ENCODE data around the gene ACOX2.
A peak's percentile ranks its signal among the peaks of the same experiment; 100 is the strongest.

The ACOX2 gene

GRCh38 chr3:58521336-58521670, 15.7 kb downstream of the ACOX2 start:
- CTCF ChIA-PET, result interaction anchor here (0.6 to 1.9 kb wide), 2 partner anchors 8 to 663 kb away, joined by 3 to 8 read pairs; no protein-coding TSS in a partner anchor
- TF ChIP-seq, protein P1, sequence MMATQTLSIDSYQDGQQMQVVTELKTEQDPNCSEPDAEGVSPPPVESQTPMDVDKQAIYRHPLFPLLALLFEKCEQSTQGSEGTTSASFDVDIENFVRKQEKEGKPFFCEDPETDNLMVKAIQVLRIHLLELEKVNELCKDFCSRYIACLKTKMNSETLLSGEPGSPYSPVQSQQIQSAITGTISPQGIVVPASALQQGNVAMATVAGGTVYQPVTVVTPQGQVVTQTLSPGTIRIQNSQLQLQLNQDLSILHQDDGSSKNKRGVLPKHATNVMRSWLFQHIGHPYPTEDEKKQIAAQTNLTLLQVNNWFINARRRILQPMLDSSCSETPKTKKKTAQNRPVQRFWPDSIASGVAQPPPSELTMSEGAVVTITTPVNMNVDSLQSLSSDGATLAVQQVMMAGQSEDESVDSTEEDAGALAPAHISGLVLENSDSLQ (IDR thresholded peaks at IDR 0.05), result no peak
- no peak for TF ChIP-seq BHLHE40 (IDR thresholded peaks at IDR 0.05; ENCODE audit: borderline replicate concordance)
- no peak for TF ChIP-seq L3MBTL2 (conservative IDR thresholded peaks at IDR 0.05)
- TF ChIP-seq FOXA1 (IDR thresholded peaks at IDR 0.05), result no peak
- no peak for TF ChIP-seq CTBP1 (IDR thresholded peaks at IDR 0.05; ENCODE audit: borderline replicate concordance)
- no peak for TF ChIP-seq LEF1 (IDR thresholded peaks at IDR 0.05; ENCODE audit: borderline replicate concordance)
- TF ChIP-seq FOXK2 (IDR thresholded peaks at IDR 0.05), result no peak
- no peak for TF ChIP-seq FOXM1 (IDR thresholded peaks at IDR 0.05; ENCODE audit: borderline replicate concordance)
- TF ChIP-seq NFRKB (IDR thresholded peaks at IDR 0.05), result no peak
- TF ChIP-seq ELF4 (IDR thresholded peaks at IDR 0.05), result no peak
- TF ChIP-seq SUZ12 (IDR thresholded peaks at IDR 0.05), result no peak
- no peak for TF ChIP-seq ARNT (IDR thresholded peaks at IDR 0.05)
- POLR2A ChIA-PET, result no interaction called here
- no peak for DNase-seq (ENCODE audit: extremely low spot score)

GRCh38 chr3:58520403-58521335, 16.3 kb downstream of the ACOX2 start:
- ChIA-PET CTCF (interaction anchor here (1.0 to 1.9 kb wide), 2 partner anchors 9 to 29 kb away, joined by 3 to 8 read pairs; partner anchors contain the start of gene KCTD6), POLR2A (interaction anchor here (0.8 kb wide), 1 partner anchor 54 kb away, joined by 3 read pairs; no protein-coding TSS in a partner anchor)
- no peak for DNase-seq (ENCODE audit: extremely low spot score)

DNA sequence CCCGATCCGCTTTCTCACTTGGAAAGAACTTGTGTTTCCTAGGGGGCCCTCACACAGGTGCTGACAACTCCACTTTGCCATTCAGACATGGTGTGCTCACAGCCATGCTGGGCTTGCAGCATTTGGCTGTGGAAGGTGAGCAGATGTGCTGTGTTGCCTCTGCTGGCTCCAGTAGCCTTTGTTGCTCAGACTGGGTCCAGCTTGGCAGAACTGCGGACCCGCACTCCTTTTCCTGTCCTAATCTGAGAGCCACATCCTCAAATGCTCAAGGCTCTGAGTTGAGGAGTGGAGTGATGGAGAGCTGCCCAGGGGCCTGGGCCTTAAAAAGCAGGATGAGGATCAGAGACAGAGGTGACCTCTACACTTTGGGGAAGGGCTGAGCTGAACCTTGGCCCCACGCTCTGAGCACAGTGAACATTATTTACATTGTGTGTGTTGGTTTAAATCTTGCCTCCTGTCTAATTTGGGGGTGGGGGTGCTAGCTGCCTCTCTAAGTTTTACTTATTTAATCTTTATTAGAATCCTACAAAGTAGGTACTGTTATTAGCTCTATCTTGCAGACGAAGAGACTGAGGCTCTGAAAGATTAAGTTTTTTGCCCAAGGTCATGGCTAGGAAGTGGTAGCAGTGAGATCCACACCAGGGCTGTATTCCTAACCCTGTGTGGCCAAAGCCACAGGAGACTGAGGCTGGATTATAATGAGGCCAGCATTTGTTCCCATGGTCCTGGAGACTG, 17.2 kb downstream of the ACOX2 start:
- no peak for DNase-seq (ENCODE audit: extremely low spot score)
- ChIA-PET POLR2A (interaction anchor here (1.4 kb wide), 1 partner anchor 87 kb away, joined by 3 read pairs; the partner anchor contains the start of gene PDHB), CTCF (interaction anchor here (1.0 to 1.9 kb wide), 2 partner anchors 10 to 28 kb away, joined by 3 to 8 read pairs; partner anchors contain the start of gene KCTD6)
- no peak for TF ChIP-seq BHLHE40 (IDR thresholded peaks at IDR 0.05; ENCODE audit: borderline replicate concordance)
- TF ChIP-seq CTBP1 (IDR thresholded peaks at IDR 0.05; ENCODE audit: borderline replicate concordance), result no peak
- no peak for TF ChIP-seq ELF4 (IDR thresholded peaks at IDR 0.05)
- TF ChIP-seq TARDBP (IDR thresholded peaks at IDR 0.05), result no peak
- TF ChIP-seq L3MBTL2 (conservative IDR thresholded peaks at IDR 0.05), result no peak
- TF ChIP-seq NFRKB (IDR thresholded peaks at IDR 0.05), result no peak
- no peak for TF ChIP-seq SUZ12 (IDR thresholded peaks at IDR 0.05)
- no peak for TF ChIP-seq ZNF384 (IDR thresholded peaks at IDR 0.05)
- TF ChIP-seq ARNT (IDR thresholded peaks at IDR 0.05), result no peak
- TF ChIP-seq SP1 (IDR thresholded peaks at IDR 0.05), result no peak
- TF ChIP-seq HDGF (IDR thresholded peaks at IDR 0.05; ENCODE audit: borderline replicate concordance), result no peak
- no peak for TF ChIP-seq FOXA1 (IDR thresholded peaks at IDR 0.05)
- no peak for TF ChIP-seq FOXK2 (IDR thresholded peaks at IDR 0.05)
- no peak for TF ChIP-seq LEF1 (IDR thresholded peaks at IDR 0.05; ENCODE audit: borderline replicate concordance)
- TF ChIP-seq FOXM1 (IDR thresholded peaks at IDR 0.05; ENCODE audit: borderline replicate concordance), result no peak
- TF ChIP-seq, protein P1 (IDR thresholded peaks at IDR 0.05), result no peak

More at GRCh38 chr3:58520403-58521335, 16.3 kb downstream of the ACOX2 start:
- TF ChIP-seq SUZ12 (IDR thresholded peaks at IDR 0.05), result no peak
- no peak for TF ChIP-seq HDGF (IDR thresholded peaks at IDR 0.05; ENCODE audit: borderline replicate concordance)
- no peak for TF ChIP-seq FOXM1 (IDR thresholded peaks at IDR 0.05; ENCODE audit: borderline replicate concordance)
- TF ChIP-seq ELF4 (IDR thresholded peaks at IDR 0.05), result no peak

GRCh38 chr3:58518291-58518789, 18.6 kb downstream of the ACOX2 start:
- no peak for DNase-seq (ENCODE audit: extremely low spot score)
- ChIA-PET POLR2A (interaction anchor here (1.4 kb wide), 1 partner anchor 212 kb away, joined by 3 read pairs; the partner anchor contains the start of genes HTD2 and RPP14), CTCF (interaction anchor here (0.6 kb wide), 1 partner anchor 451 kb away, joined by 3 read pairs; no protein-coding TSS in a partner anchor)
- TF ChIP-seq CTBP1 (IDR thresholded peaks at IDR 0.05; ENCODE audit: borderline replicate concordance), result no peak
- TF ChIP-seq FOXA1 (IDR thresholded peaks at IDR 0.05), result no peak
- TF ChIP-seq SUZ12 (IDR thresholded peaks at IDR 0.05), result no peak
- TF ChIP-seq ELF4 (IDR thresholded peaks at IDR 0.05), result no peak

DNA sequence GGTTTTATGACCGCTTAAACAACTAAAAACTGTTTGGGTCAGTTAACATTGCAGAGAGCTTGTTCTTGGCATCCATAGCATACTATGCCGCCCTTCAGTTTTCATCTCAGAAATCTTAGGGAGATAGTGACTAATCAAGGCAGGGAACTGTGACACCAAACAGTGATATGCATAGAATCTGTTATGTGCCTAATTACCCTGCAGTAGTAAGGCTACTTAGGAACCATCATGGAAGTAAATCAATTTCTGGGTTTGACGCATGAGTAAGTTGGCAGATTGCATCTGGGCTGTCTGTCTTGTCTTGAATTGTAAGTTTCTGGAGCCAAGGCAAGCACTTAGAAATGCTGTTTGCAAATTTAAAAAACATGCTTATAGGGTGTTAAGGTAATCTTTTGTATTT, 22.6 kb downstream of the ACOX2 start:
- TF ChIP-seq ZNF384 (IDR thresholded peaks at IDR 0.05) (no peak), L3MBTL2 (conservative IDR thresholded peaks at IDR 0.05) (no peak), BHLHE40 (IDR thresholded peaks at IDR 0.05; ENCODE audit: borderline replicate concordance) (no peak), FOXM1 (IDR thresholded peaks at IDR 0.05; ENCODE audit: borderline replicate concordance) (no peak), CTBP1 (IDR thresholded peaks at IDR 0.05; ENCODE audit: borderline replicate concordance) (no peak), ARNT (IDR thresholded peaks at IDR 0.05) (no peak), LEF1 (IDR thresholded peaks at IDR 0.05; ENCODE audit: borderline replicate concordance) (no peak), FOXK2 (IDR thresholded peaks at IDR 0.05) (no peak), TARDBP (IDR thresholded peaks at IDR 0.05) (no peak), SP1 (IDR thresholded peaks at IDR 0.05) (no peak), HDGF (IDR thresholded peaks at IDR 0.05; ENCODE audit: borderline replicate concordance) (no peak)
- no peak for DNase-seq (ENCODE audit: extremely low spot score)
- CTCF ChIA-PET, result interaction anchor here (1.4 kb wide), 1 partner anchor 18 kb away, joined by 3 read pairs; no protein-coding TSS in a partner anchor
- POLR2A ChIA-PET, result no interaction called here

DNA sequence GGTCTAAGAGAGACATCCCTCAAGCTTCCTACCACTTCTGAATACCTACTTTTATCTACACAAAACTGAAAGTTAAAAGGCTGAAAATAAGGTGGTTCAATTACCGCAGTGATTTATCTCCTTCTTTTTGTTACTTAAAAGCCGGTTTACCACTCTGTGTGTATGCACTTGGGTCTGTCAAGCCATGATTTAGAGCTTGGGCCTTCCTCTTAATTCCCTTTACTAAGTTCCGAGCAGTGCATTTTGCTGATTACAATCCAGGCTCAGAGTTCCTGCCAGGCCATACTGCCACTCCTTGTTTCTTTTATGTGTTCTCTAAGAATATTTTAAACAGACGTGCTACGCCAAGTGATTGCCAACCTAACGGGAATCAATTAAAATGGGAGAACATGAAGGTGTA, 28.6 kb downstream of the ACOX2 start:
- POLR2A ChIA-PET, result no interaction called here
- CTCF ChIA-PET, result interaction anchor here (0.6 kb wide), 1 partner anchor 78 kb away, joined by 4 read pairs; no protein-coding TSS in a partner anchor
- TF ChIP-seq, protein P1 (IDR thresholded peaks at IDR 0.05), result peak; percentile 75
- TF ChIP-seq FOXK2 (IDR thresholded peaks at IDR 0.05) (no peak), ELF4 (IDR thresholded peaks at IDR 0.05) (no peak)

More for the DNA sequence above, 28.6 kb downstream of the ACOX2 start:
- no peak for DNase-seq (ENCODE audit: extremely low spot score)

Measured in HEK293T (cell line).